GM12875 (cell line): ENCODE results near the gene RPS6KB2.

ENCODE experiments used
- H3K4me3 ChIP-seq: one replicate; pipeline ENCODE4 v1.5.1; 2011; ENCODE audit warnings: low read depth, low read length, control low read depth
- CTCF ChIP-seq: IDR thresholded peaks from 2 replicates; pipeline ENCODE4 v1.5.1; 2011; ENCODE audit warnings: low read depth, mild to moderate bottlenecking, control low read depth, inconsistent platforms, low read length, moderate library complexity, borderline replicate concordance; ENCODE audit not compliant: insufficient read depth

Gene RPS6KB2

GRCh38 chr11:67392183-67392715, 36.0 kb upstream of the RPS6KB2 start:
- TF ChIP-seq CTCF: no peak
- H3K4me3 ChIP-seq: peak overlapping the region; percentile 93

- no peak for TF ChIP-seq CTCF
- no peak overlapping the region for H3K4me3 ChIP-seq
Observed at GRCh38 chr11:67393437-67393836, 34.9 kb upstream of the RPS6KB2 start.

- no peak overlapping the region for H3K4me3 ChIP-seq
- TF ChIP-seq CTCF: no peak
Observed at GRCh38 chr11:67393990-67394389, 34.3 kb upstream of the RPS6KB2 start.

GRCh38 chr11:67395555-67396258, 32.6 kb upstream of the RPS6KB2 start:
- no peak overlapping the region for H3K4me3 ChIP-seq
- no peak for TF ChIP-seq CTCF

GRCh38 chr11:67396259-67396581, 32.1 kb upstream of the RPS6KB2 start:
- H3K4me3 ChIP-seq: no peak overlapping the region
- no peak for TF ChIP-seq CTCF

- TF ChIP-seq CTCF: no peak
- H3K4me3 ChIP-seq: no peak overlapping the region
Observed at GRCh38 chr11:67396587-67397389, 31.5 kb upstream of the RPS6KB2 start.
